ENCODE data around the gene DCXR. TPM values are rescaled to one million over a fixed set of nuclear protein-coding genes. Genes with fewer than 3 reads are reported as not detected.
A peak's percentile ranks its signal among the peaks of the same experiment; 100 is the strongest.

Gene DCXR
- total and polyA plus RNA-seq, 2 of the 13 experiments (the other 11 are each of a cell fraction or from before 2014, with no cell fraction given), result 287 to 311 TPM

- peak; percentile 29; the same call in 1 of the 2 replicates for TF ChIP-seq FOSL1 (CRISPR knock-in tag; IDR thresholded peaks at IDR 0.05; ENCODE audit: borderline replicate concordance)
- TF ChIP-seq PRPF4 (IDR thresholded peaks at IDR 0.05; ENCODE audit: low read depth, low read length, poor library complexity, severe bottlenecking), result no peak
- peak; percentile 89 for TF ChIP-seq SKIL (CRISPR knock-in tag; IDR thresholded peaks at IDR 0.05; ENCODE audit: borderline replicate concordance)
- TF ChIP-seq ZNF720 (CRISPR knock-in tag; IDR thresholded peaks at IDR 0.05), result 0 out of 2 replicates have a peak, but pooled peaks have one; percentile 42
- TF ChIP-seq TFDP1 (CRISPR knock-in tag; IDR thresholded peaks at IDR 0.05; ENCODE audit: borderline replicate concordance), result peak; percentile 93
- no peak for TF ChIP-seq SMARCE1 (IDR thresholded peaks at IDR 0.05; ENCODE audit: borderline replicate concordance)
- peak; percentile 93 for TF ChIP-seq ZNF580 (CRISPR knock-in tag; IDR thresholded peaks at IDR 0.05; ENCODE audit: borderline replicate concordance, low read depth)
- no peak for TF ChIP-seq CHCHD3 (CRISPR knock-in tag; IDR thresholded peaks at IDR 0.05)
- TF ChIP-seq GPBP1L1 (CRISPR knock-in tag; IDR thresholded peaks at IDR 0.05), result no peak
- TF ChIP-seq ZNF883 (CRISPR knock-in tag; IDR thresholded peaks at IDR 0.05; ENCODE audit: not compliant biosample characterization), result no peak
- TF ChIP-seq ZHX1 (CRISPR knock-in tag; IDR thresholded peaks at IDR 0.05; ENCODE audit: low read depth), result peak; percentile 66; the same call in 1 of the 2 replicates
- TF ChIP-seq SPEN (CRISPR knock-in tag; IDR thresholded peaks at IDR 0.05; ENCODE audit: low read depth), result peak; percentile 55
- TF ChIP-seq PTBP1 (IDR thresholded peaks at IDR 0.05; ENCODE audit: low read depth, low read length, poor library complexity, severe bottlenecking), result peak; percentile 84
- TF ChIP-seq GMEB2 (CRISPR knock-in tag; IDR thresholded peaks at IDR 0.05; ENCODE audit: low read depth), result no peak
- TF ChIP-seq SP4 (CRISPR knock-in tag; IDR thresholded peaks at IDR 0.05), result peak; percentile 74
- peak; percentile 58; the same call in 1 of the 2 replicates for TF ChIP-seq NFYC (CRISPR knock-in tag; IDR thresholded peaks at IDR 0.05)
- TF ChIP-seq DMAP1 (CRISPR knock-in tag; IDR thresholded peaks at IDR 0.05), result peak; percentile 93
- TF ChIP-seq ZNF788 (CRISPR knock-in tag; IDR thresholded peaks at IDR 0.05; ENCODE audit: borderline replicate concordance), result peak; percentile 92
- peak; percentile 57; the same call in 1 of the 2 replicates for TF ChIP-seq BHLHE40 (IDR thresholded peaks at IDR 0.05; ENCODE audit: low read length)
- TF ChIP-seq DNMT3B (CRISPR knock-in tag; conservative IDR thresholded peaks at IDR 0.05), result no peak; the same call in 1 of the 2 replicates
Measured at GRCh38 chr17:81991684-81992305, 45.7 kb downstream of the DCXR start (continued).
